Esophagus muscularis mucosa (tissue), 4 donors: ENCODE measurements around the gene RERE.

Source experiments
- EP300 ChIP-seq: sonication (generic); formaldehyde crosslinking; IDR thresholded peaks from one replicate; pipeline ENCODE4 v1.6.1; 2017; ENCODE audit warnings: antibody characterized with exemption
- POLR2A ChIP-seq: fragments of 450-650 bp; IDR thresholded peaks from one replicate; pipeline ENCODE4 v1.6.1; 2017; ENCODE audit warnings: antibody characterized with exemption, moderate library complexity, mild to moderate bottlenecking, low read depth
- POLR2AphosphoS5 ChIP-seq, 2 donors: sonication (generic); formaldehyde crosslinking; IDR thresholded peaks; one replicate each; pipeline ENCODE4 v1.6.1; 2017; ENCODE audit warnings: antibody characterized with exemption in 2 of 2
- TF ChIP-seq, protein P1 (sequence below), 3 experiments: fragments of 200-600 bp in 2 of 3; fragments of 450-650 bp in 1 of 3; sonication (generic) in 2 of 3; IDR thresholded peaks; one replicate each; pipeline ENCODE4 v1.5.1; 2017 to 2019; ENCODE audit warnings: antibody characterized with exemption in 3 of 3, mild to moderate bottlenecking in 2 of 3, moderate library complexity in 1 of 3

DNA sequence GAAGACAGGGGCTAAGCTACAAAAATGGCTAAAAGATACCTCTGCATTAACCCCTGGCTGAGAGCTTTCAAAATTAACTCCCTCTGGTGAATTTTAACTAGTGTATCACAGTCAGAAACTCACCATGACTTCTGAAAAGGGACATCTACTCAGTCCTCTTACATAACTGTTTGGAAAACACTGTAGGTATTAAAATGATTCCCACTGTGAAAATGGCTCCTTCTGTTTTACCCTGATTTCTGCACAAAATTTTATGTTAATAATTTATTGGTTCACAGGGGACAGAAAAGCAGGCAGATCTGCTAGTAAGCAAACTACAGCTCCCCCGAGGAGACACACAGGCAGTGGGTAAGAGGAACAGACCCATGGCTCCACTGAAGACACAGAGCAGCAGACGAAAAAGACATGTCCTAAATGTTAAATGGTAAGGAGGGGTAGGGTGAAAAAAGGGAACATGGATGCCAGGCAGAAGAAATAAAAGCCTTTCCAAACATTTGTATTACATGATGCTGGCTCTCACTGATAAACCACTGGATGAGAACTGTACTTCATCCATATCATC, 387.8 kb downstream of the RERE start:
- TF ChIP-seq, protein P1, sequence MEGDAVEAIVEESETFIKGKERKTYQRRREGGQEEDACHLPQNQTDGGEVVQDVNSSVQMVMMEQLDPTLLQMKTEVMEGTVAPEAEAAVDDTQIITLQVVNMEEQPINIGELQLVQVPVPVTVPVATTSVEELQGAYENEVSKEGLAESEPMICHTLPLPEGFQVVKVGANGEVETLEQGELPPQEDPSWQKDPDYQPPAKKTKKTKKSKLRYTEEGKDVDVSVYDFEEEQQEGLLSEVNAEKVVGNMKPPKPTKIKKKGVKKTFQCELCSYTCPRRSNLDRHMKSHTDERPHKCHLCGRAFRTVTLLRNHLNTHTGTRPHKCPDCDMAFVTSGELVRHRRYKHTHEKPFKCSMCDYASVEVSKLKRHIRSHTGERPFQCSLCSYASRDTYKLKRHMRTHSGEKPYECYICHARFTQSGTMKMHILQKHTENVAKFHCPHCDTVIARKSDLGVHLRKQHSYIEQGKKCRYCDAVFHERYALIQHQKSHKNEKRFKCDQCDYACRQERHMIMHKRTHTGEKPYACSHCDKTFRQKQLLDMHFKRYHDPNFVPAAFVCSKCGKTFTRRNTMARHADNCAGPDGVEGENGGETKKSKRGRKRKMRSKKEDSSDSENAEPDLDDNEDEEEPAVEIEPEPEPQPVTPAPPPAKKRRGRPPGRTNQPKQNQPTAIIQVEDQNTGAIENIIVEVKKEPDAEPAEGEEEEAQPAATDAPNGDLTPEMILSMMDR (IDR thresholded peaks at IDR 0.05) = no peak
- TF ChIP-seq EP300 (no peak), POLR2AphosphoS5 (IDR thresholded peaks at IDR 0.05) (no peak), POLR2A (no peak)
